MM.1S (cell line): ENCODE measurements around the gene ECI2.

Experiments used
- EZH2 ChIP-seq: fragments of 300-600 bp; sonication (generic); optimal IDR thresholded peaks from 2 replicates; pipeline ENCODE3; 2017; ENCODE audit warnings: low read depth, mild to moderate bottlenecking, antibody characterized with exemption, low read length, mixed read lengths
- EZH2phosphoT487 ChIP-seq: fragments of 300-600 bp; sonication (generic); IDR thresholded peaks from 2 replicates; pipeline ENCODE4 v1.6.1; 2018; ENCODE audit warnings: antibody characterized with exemption, low read length
- TF ChIP-seq, protein P1 (sequence below): fragments of 300-600 bp; sonication (generic); IDR thresholded peaks from 2 replicates; pipeline ENCODE4 v1.5.1; 2016; ENCODE audit warnings: antibody characterized with exemption, low read length, mixed read lengths

DNA sequence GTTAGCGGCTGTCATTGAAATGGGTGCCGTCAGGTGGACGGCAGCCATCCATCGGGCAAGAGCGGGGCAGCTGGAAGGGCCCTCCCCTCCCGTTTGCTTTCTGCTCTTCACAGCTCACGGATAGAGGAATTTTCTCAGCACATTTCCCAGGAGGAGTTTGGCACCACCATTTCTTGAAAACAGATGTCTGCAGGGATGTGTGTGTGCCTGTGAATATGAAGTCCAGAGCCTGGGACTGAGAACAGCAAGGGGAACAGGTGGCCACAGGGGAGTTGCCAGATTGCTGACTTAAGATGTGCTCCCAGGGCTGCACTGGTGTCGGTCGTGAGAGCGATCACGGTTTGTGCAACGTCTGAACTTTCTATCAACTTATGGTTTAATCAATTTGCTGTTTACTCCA, 22.1 kb upstream of the ECI2 start:
- TF ChIP-seq EZH2 (no peak), EZH2phosphoT487 (no peak)
- TF ChIP-seq, protein P1, sequence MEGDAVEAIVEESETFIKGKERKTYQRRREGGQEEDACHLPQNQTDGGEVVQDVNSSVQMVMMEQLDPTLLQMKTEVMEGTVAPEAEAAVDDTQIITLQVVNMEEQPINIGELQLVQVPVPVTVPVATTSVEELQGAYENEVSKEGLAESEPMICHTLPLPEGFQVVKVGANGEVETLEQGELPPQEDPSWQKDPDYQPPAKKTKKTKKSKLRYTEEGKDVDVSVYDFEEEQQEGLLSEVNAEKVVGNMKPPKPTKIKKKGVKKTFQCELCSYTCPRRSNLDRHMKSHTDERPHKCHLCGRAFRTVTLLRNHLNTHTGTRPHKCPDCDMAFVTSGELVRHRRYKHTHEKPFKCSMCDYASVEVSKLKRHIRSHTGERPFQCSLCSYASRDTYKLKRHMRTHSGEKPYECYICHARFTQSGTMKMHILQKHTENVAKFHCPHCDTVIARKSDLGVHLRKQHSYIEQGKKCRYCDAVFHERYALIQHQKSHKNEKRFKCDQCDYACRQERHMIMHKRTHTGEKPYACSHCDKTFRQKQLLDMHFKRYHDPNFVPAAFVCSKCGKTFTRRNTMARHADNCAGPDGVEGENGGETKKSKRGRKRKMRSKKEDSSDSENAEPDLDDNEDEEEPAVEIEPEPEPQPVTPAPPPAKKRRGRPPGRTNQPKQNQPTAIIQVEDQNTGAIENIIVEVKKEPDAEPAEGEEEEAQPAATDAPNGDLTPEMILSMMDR, result no peak
